Measurements from ENCODE around the gene SLC38A8. TPM values are rescaled to one million over a fixed set of nuclear protein-coding genes. Genes with fewer than 3 reads are reported as not detected.

SLC38A8 gene
- not detected in 2 replicates for total RNA-seq

GRCh38 chr16:84042308-84042878 is at the start of gene SLC38A8:
Gene SLC38A8 (minus strand): TSS chr16:84042795. CDS start chr16:84042157, 638 bp downstream.

GRCh38 chr16:83967838-83968305 is 74.7 kb downstream of the SLC38A8 start, which contains the start of gene NECAB2:
Gene NECAB2 (plus strand): TSS chr16:83968244. CDS start chr16:83968649, 405 bp downstream.

Other genes starting within 250 kb of the SLC38A8 start
- 26.9 and 33.0 TPM in 2 replicates for gene HSBP1, start 234.8 kb downstream of the SLC38A8 start, total RNA-seq
- 2.2 and 3.0 TPM in 2 replicates for gene MLYCD, start 143.7 kb downstream of the SLC38A8 start, total RNA-seq
- 1.7 and 1.9 TPM in 2 replicates for gene OSGIN1, start 89.6 kb downstream of the SLC38A8 start, total RNA-seq
- gene NECAB2, start 74.6 kb downstream of the SLC38A8 start, total RNA-seq: not detected in 2 replicates
- gene MBTPS1, start 74.1 kb upstream of the SLC38A8 start, total RNA-seq: 58.6 and 63.3 TPM in 2 replicates
- gene HSDL1, start 102.4 kb upstream of the SLC38A8 start, total RNA-seq: 25.1 and 28.6 TPM in 2 replicates
- not detected in 2 replicates for gene DNAAF1, start 102.5 kb upstream of the SLC38A8 start, total RNA-seq
- 5.3 and 11.5 TPM in 2 replicates for gene TAF1C, start 144.3 kb upstream of the SLC38A8 start, total RNA-seq
- not detected in 2 replicates for gene ADAD2, start 148.4 kb upstream of the SLC38A8 start, total RNA-seq
- gene KCNG4, start 197.2 kb upstream of the SLC38A8 start, total RNA-seq: not detected in 2 replicates

All from tracheal epithelial cell (primary cell).